ENCODE data around the gene MAP2.

Gene MAP2

GRCh38 chr2:209681201-209681735, 257.4 kb downstream of the MAP2 start:
- DNase-seq (ENCODE audit: insufficient read length): no peak
- TF ChIP-seq POLR2AphosphoS5 (IDR thresholded peaks at IDR 0.05; ENCODE audit: low read depth, low read length) (no peak), POLR2A (IDR thresholded peaks at IDR 0.05; ENCODE audit: low read depth, low read length) (no peak), TAF1 (IDR thresholded peaks at IDR 0.05; ENCODE audit: borderline replicate concordance, low read depth, low read length) (no peak)
- FAIRE-seq: no peak

GRCh38 chr2:209682646-209683045, 258.8 kb downstream of the MAP2 start:
- FAIRE-seq (no peak), DNase-seq (ENCODE audit: insufficient read length) (no peak)
- TF ChIP-seq TAF1 (IDR thresholded peaks at IDR 0.05; ENCODE audit: borderline replicate concordance, low read depth, low read length) (no peak), POLR2A (IDR thresholded peaks at IDR 0.05; ENCODE audit: low read depth, low read length) (no peak), POLR2AphosphoS5 (IDR thresholded peaks at IDR 0.05; ENCODE audit: low read depth, low read length) (no peak)

- DNase-seq (ENCODE audit: insufficient read length) (no peak), FAIRE-seq (no peak)
- TF ChIP-seq POLR2A (IDR thresholded peaks at IDR 0.05; ENCODE audit: low read depth, low read length): no peak
- TF ChIP-seq POLR2AphosphoS5 (IDR thresholded peaks at IDR 0.05; ENCODE audit: low read depth, low read length): no peak
- no peak for TF ChIP-seq TAF1 (IDR thresholded peaks at IDR 0.05; ENCODE audit: borderline replicate concordance, low read depth, low read length)
These were observed 261.5 kb downstream of the MAP2 start for GRCh38 chr2:209685340-209685739.

- FAIRE-seq (no peak), DNase-seq (ENCODE audit: insufficient read length) (no peak)
- TF ChIP-seq TAF1 (IDR thresholded peaks at IDR 0.05; ENCODE audit: borderline replicate concordance, low read depth, low read length) (no peak), POLR2A (IDR thresholded peaks at IDR 0.05; ENCODE audit: low read depth, low read length) (no peak), POLR2AphosphoS5 (IDR thresholded peaks at IDR 0.05; ENCODE audit: low read depth, low read length) (no peak)
These were observed 262.1 kb downstream of the MAP2 start for GRCh38 chr2:209685963-209686362.

- FAIRE-seq (no peak), DNase-seq (ENCODE audit: insufficient read length) (no peak)
- TF ChIP-seq POLR2A (IDR thresholded peaks at IDR 0.05; ENCODE audit: low read depth, low read length) (no peak), POLR2AphosphoS5 (IDR thresholded peaks at IDR 0.05; ENCODE audit: low read depth, low read length) (no peak), TAF1 (IDR thresholded peaks at IDR 0.05; ENCODE audit: borderline replicate concordance, low read depth, low read length) (no peak)
These were observed 262.6 kb downstream of the MAP2 start for GRCh38 chr2:209686448-209686847.

GRCh38 chr2:209687323-209687969, 263.6 kb downstream of the MAP2 start:
- DNase-seq (ENCODE audit: insufficient read length): no peak
- no peak for TF ChIP-seq POLR2AphosphoS5 (IDR thresholded peaks at IDR 0.05; ENCODE audit: low read depth, low read length)
- TF ChIP-seq POLR2A (IDR thresholded peaks at IDR 0.05; ENCODE audit: low read depth, low read length): no peak
- no peak for TF ChIP-seq TAF1 (IDR thresholded peaks at IDR 0.05; ENCODE audit: borderline replicate concordance, low read depth, low read length)
- no peak for FAIRE-seq

GRCh38 chr2:209688385-209688784, 264.5 kb downstream of the MAP2 start:
- FAIRE-seq: no peak
- TF ChIP-seq POLR2A (IDR thresholded peaks at IDR 0.05; ENCODE audit: low read depth, low read length) (no peak), TAF1 (IDR thresholded peaks at IDR 0.05; ENCODE audit: borderline replicate concordance, low read depth, low read length) (no peak), POLR2AphosphoS5 (IDR thresholded peaks at IDR 0.05; ENCODE audit: low read depth, low read length) (no peak)
- DNase-seq (ENCODE audit: insufficient read length): no peak

GRCh38 chr2:209690029-209690754, 266.3 kb downstream of the MAP2 start:
- TF ChIP-seq POLR2AphosphoS5 (IDR thresholded peaks at IDR 0.05; ENCODE audit: low read depth, low read length): no peak
- TF ChIP-seq TAF1 (IDR thresholded peaks at IDR 0.05; ENCODE audit: borderline replicate concordance, low read depth, low read length): no peak
- TF ChIP-seq POLR2A (IDR thresholded peaks at IDR 0.05; ENCODE audit: low read depth, low read length): no peak

GRCh38 chr2:209694748-209695147, 270.9 kb downstream of the MAP2 start:
- TF ChIP-seq POLR2A (IDR thresholded peaks at IDR 0.05; ENCODE audit: low read depth, low read length) (no peak), POLR2AphosphoS5 (IDR thresholded peaks at IDR 0.05; ENCODE audit: low read depth, low read length) (no peak), TAF1 (IDR thresholded peaks at IDR 0.05; ENCODE audit: borderline replicate concordance, low read depth, low read length) (no peak)
- DNase-seq (ENCODE audit: insufficient read length) (no peak), FAIRE-seq (no peak)

More at GRCh38 chr2:209690029-209690754, 266.3 kb downstream of the MAP2 start:
- DNase-seq (ENCODE audit: insufficient read length) (no peak), FAIRE-seq (no peak)

- FAIRE-seq (peak; percentile 69), DNase-seq (ENCODE audit: insufficient read length) (no peak)
- no peak for TF ChIP-seq TAF1 (IDR thresholded peaks at IDR 0.05; ENCODE audit: borderline replicate concordance, low read depth, low read length)
- TF ChIP-seq POLR2AphosphoS5 (IDR thresholded peaks at IDR 0.05; ENCODE audit: low read depth, low read length): no peak
- TF ChIP-seq POLR2A (IDR thresholded peaks at IDR 0.05; ENCODE audit: low read depth, low read length): no peak
These were observed 273.2 kb downstream of the MAP2 start for GRCh38 chr2:209696836-209697711.

- DNase-seq (ENCODE audit: insufficient read length) (no peak), FAIRE-seq (no peak)
- TF ChIP-seq POLR2AphosphoS5 (IDR thresholded peaks at IDR 0.05; ENCODE audit: low read depth, low read length): no peak
- TF ChIP-seq TAF1 (IDR thresholded peaks at IDR 0.05; ENCODE audit: borderline replicate concordance, low read depth, low read length): no peak
These were observed 278.9 kb downstream of the MAP2 start for GRCh38 chr2:209702775-209703174.
